Measurements from ENCODE around the gene C17orf113. TPM values are rescaled to one million over a fixed set of nuclear protein-coding genes. Genes with fewer than 3 reads are reported as not detected.
A peak's percentile ranks its signal among the peaks of the same experiment; 100 is the strongest.

The C17orf113 gene
- total and polyA plus RNA-seq, 2 of the 13 experiments (the other 11 are each of a cell fraction or from before 2014, with no cell fraction given): 0.87 to 1.1 TPM

GRCh38 chr17:42031584-42031983 is 18.8 kb downstream of the C17orf113 start (continued):
- TF ChIP-seq, protein P1, sequence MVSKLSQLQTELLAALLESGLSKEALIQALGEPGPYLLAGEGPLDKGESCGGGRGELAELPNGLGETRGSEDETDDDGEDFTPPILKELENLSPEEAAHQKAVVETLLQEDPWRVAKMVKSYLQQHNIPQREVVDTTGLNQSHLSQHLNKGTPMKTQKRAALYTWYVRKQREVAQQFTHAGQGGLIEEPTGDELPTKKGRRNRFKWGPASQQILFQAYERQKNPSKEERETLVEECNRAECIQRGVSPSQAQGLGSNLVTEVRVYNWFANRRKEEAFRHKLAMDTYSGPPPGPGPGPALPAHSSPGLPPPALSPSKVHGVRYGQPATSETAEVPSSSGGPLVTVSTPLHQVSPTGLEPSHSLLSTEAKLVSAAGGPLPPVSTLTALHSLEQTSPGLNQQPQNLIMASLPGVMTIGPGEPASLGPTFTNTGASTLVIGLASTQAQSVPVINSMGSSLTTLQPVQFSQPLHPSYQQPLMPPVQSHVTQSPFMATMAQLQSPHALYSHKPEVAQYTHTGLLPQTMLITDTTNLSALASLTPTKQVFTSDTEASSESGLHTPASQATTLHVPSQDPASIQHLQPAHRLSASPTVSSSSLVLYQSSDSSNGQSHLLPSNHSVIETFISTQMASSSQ (IDR thresholded peaks at IDR 0.05; ENCODE audit: low read depth): no peak
- TF ChIP-seq, protein P1 (CRISPR knock-in tag; IDR thresholded peaks at IDR 0.05; ENCODE audit: borderline replicate concordance): no peak
- TF ChIP-seq ZNF205 (CRISPR knock-in tag; IDR thresholded peaks at IDR 0.05) (no peak), EP300 (IDR thresholded peaks at IDR 0.05; ENCODE audit: low read depth in 2 of 2, low read length in 2 of 2) (peak in 1 of 2 experiments; percentile 34; a peak in 1 of 4 replicates), EP300 (CRISPR knock-in tag; IDR thresholded peaks at IDR 0.05; ENCODE audit: borderline replicate concordance) (no peak), ZFP36L2 (CRISPR knock-in tag; IDR thresholded peaks at IDR 0.05) (no peak), CENPX (CRISPR knock-in tag; IDR thresholded peaks at IDR 0.05) (no peak), RAD21 (CRISPR knock-in tag; IDR thresholded peaks at IDR 0.05) (no peak), ZNF567 (CRISPR knock-in tag; IDR thresholded peaks at IDR 0.05; ENCODE audit: borderline replicate concordance) (no peak), ZNF724P (CRISPR knock-in tag; IDR thresholded peaks at IDR 0.05; ENCODE audit: borderline replicate concordance) (no peak), TCF7 (IDR thresholded peaks at IDR 0.05; ENCODE audit: low read depth) (no peak), ZNF570 (CRISPR knock-in tag; IDR thresholded peaks at IDR 0.05; ENCODE audit: borderline replicate concordance) (no peak), GPN1 (CRISPR knock-in tag; IDR thresholded peaks at IDR 0.05; ENCODE audit: borderline replicate concordance) (no peak), POLR2AphosphoS5 (IDR thresholded peaks at IDR 0.05; ENCODE audit: low read depth, low read length) (no peak), JUND (CRISPR knock-in tag; IDR thresholded peaks at IDR 0.05) (no peak), CENPT (CRISPR knock-in tag; IDR thresholded peaks at IDR 0.05; ENCODE audit: low read depth) (no peak), SSRP1 (CRISPR knock-in tag; IDR thresholded peaks at IDR 0.05) (no peak)
- TF ChIP-seq, protein P2, sequence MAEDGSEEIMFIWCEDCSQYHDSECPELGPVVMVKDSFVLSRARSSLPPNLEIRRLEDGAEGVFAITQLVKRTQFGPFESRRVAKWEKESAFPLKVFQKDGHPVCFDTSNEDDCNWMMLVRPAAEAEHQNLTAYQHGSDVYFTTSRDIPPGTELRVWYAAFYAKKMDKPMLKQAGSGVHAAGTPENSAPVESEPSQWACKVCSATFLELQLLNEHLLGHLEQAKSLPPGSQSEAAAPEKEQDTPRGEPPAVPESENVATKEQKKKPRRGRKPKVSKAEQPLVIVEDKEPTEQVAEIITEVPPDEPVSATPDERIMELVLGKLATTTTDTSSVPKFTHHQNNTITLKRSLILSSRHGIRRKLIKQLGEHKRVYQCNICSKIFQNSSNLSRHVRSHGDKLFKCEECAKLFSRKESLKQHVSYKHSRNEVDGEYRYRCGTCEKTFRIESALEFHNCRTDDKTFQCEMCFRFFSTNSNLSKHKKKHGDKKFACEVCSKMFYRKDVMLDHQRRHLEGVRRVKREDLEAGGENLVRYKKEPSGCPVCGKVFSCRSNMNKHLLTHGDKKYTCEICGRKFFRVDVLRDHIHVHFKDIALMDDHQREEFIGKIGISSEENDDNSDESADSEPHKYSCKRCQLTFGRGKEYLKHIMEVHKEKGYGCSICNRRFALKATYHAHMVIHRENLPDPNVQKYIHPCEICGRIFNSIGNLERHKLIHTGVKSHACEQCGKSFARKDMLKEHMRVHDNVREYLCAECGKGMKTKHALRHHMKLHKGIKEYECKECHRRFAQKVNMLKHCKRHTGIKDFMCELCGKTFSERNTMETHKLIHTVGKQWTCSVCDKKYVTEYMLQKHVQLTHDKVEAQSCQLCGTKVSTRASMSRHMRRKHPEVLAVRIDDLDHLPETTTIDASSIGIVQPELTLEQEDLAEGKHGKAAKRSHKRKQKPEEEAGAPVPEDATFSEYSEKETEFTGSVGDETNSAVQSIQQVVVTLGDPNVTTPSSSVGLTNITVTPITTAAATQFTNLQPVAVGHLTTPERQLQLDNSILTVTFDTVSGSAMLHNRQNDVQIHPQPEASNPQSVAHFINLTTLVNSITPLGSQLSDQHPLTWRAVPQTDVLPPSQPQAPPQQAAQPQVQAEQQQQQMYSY (CRISPR knock-in tag; IDR thresholded peaks at IDR 0.05): no peak
- TF ChIP-seq, protein P3, sequence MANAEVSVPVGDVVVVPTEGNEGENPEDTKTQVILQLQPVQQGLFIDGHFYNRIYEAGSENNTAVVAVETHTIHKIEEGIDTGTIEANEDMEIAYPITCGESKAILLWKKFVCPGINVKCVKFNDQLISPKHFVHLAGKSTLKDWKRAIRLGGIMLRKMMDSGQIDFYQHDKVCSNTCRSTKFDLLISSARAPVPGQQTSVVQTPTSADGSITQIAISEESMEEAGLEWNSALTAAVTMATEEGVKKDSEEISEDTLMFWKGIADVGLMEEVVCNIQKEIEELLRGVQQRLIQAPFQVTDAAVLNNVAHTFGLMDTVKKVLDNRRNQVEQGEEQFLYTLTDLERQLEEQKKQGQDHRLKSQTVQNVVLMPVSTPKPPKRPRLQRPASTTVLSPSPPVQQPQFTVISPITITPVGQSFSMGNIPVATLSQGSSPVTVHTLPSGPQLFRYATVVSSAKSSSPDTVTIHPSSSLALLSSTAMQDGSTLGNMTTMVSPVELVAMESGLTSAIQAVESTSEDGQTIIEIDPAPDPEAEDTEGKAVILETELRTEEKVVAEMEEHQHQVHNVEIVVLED (CRISPR knock-in tag; IDR thresholded peaks at IDR 0.05; ENCODE audit: borderline replicate concordance): no peak
- TF ChIP-seq, protein P4, sequence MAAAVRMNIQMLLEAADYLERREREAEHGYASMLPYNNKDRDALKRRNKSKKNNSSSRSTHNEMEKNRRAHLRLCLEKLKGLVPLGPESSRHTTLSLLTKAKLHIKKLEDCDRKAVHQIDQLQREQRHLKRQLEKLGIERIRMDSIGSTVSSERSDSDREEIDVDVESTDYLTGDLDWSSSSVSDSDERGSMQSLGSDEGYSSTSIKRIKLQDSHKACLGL (CRISPR knock-in tag; IDR thresholded peaks at IDR 0.05): no peak

Measured in HepG2 (cell line).